CD14-positive monocyte (primary cell): Measurements from ENCODE around the gene SRPRB. TPM values are rescaled to one million over a fixed set of nuclear protein-coding genes. Genes with fewer than 3 reads are reported as not detected.
A peak's percentile ranks its signal among the peaks of the same experiment; 100 is the strongest.

Source experiments
- DNase-seq, 3 donors: peaks; one replicate each; pipeline ENCODE4 v3.0.0-alpha.2; 2011 to 2022
- H2AFZ ChIP-seq: 2 replicates; pipeline ENCODE4 v1.6.0; 2012; ENCODE audit warnings: mild to moderate bottlenecking, low read depth, low read length, inconsistent platforms; ENCODE audit not compliant: insufficient read depth, poor library complexity, severe bottlenecking
- H3K27ac ChIP-seq, 2 donors: 1 replicate in 1 of 2; 2 replicates in 1 of 2; pipeline ENCODE4 v1.5.1; 2012 to 2013; ENCODE audit warnings: low read length in 2 of 2, control low read depth in 1 of 2, inconsistent platforms in 1 of 2, low read depth in 1 of 2, mild to moderate bottlenecking in 1 of 2
- H3K27me3 ChIP-seq, 2 donors: one replicate each; pipeline versions ENCODE4 v1.6.0 to v1.6.1; 2011 to 2013; ENCODE audit warnings: low read length in 2 of 2; ENCODE audit not compliant: control insufficient read depth in 2 of 2, insufficient read depth in 2 of 2
- H3K36me3 ChIP-seq, 2 donors: replicated peaks in 1 of 2; 1 replicate in 1 of 2; 2 replicates in 1 of 2; pipeline versions ENCODE4 v1.5.1 to v1.6.1; 2012 to 2013; ENCODE audit warnings: low read length in 2 of 2, control low read depth in 1 of 2, inconsistent platforms in 1 of 2, mild to moderate bottlenecking in 1 of 2; ENCODE audit not compliant: insufficient read depth in 2 of 2, control insufficient read depth in 1 of 2
- H3K4me1 ChIP-seq, 2 donors: 1 replicate in 1 of 2; 2 replicates in 1 of 2; pipeline versions ENCODE4 v1.5.1 to v1.6.1; 2012 to 2013; ENCODE audit warnings: low read length in 2 of 2, control low read depth in 1 of 2, inconsistent platforms in 1 of 2, mild to moderate bottlenecking in 1 of 2, moderate library complexity in 1 of 2; ENCODE audit not compliant: insufficient read depth in 2 of 2, control insufficient read depth in 1 of 2
- H3K4me2 ChIP-seq: replicated peaks from 2 replicates; pipeline ENCODE3; 2012; ENCODE audit warnings: low read length, moderate library complexity, mild to moderate bottlenecking; ENCODE audit not compliant: poor library complexity, severe bottlenecking; ENCODE audit errors: extremely low read depth
- H3K4me3 ChIP-seq, 3 experiments: fragments of 200-600 bp in 1 of 3; sonication (generic) in 1 of 3; replicated peaks in 1 of 3; 1 replicate in 2 of 3; 2 replicates in 1 of 3; pipeline ENCODE4 v1.5.1; 2011 to 2013; ENCODE audit warnings: low read length in 3 of 3, mild to moderate bottlenecking in 3 of 3, control low read depth in 2 of 3, low read depth in 2 of 3, inconsistent platforms in 1 of 3, moderate library complexity in 1 of 3
- H3K79me2 ChIP-seq: 2 replicates; pipeline ENCODE4 v1.6.0; 2012; ENCODE audit warnings: mild to moderate bottlenecking, control low read depth, inconsistent platforms, low read length, moderate library complexity; ENCODE audit not compliant: insufficient read depth
- H3K9ac ChIP-seq: 2 replicates; pipeline ENCODE4 v1.6.0; 2017; ENCODE audit warnings: low read length, mild to moderate bottlenecking; ENCODE audit not compliant: insufficient read depth, poor library complexity, severe bottlenecking
- H3K9me3 ChIP-seq, 2 donors: replicated peaks in 1 of 2; 1 replicate in 1 of 2; 2 replicates in 1 of 2; pipeline versions ENCODE4 v1.5.1 to v1.6.1; 2012 to 2013; ENCODE audit warnings: low read length in 2 of 2, control low read depth in 1 of 2; ENCODE audit not compliant: control insufficient read depth in 1 of 2, insufficient read depth in 1 of 2
- H4K20me1 ChIP-seq: 2 replicates; pipeline ENCODE4 v1.6.0; 2012; ENCODE audit warnings: mild to moderate bottlenecking, low read length, control low read depth, moderate library complexity; ENCODE audit not compliant: insufficient read depth
- H3K27ac Mint-ChIP-seq, 7 donors: one replicate each; pipeline ENCODE4 v1.8.0; 2020; ENCODE audit warnings: mild to moderate bottlenecking in 7 of 7, mixed read lengths in 7 of 7, moderate library complexity in 6 of 7, inconsistent platforms in 2 of 7
- H3K27me3 Mint-ChIP-seq, 3 donors: one replicate each; pipeline ENCODE4 v1.8.0; 2021 to 2022; ENCODE audit warnings: low read depth in 3 of 3, mild to moderate bottlenecking in 3 of 3, mixed read lengths in 3 of 3, moderate library complexity in 3 of 3, inconsistent platforms in 1 of 3
- H3K36me3 Mint-ChIP-seq, 2 donors: one replicate each; pipeline ENCODE4 v1.8.0; 2020; ENCODE audit warnings: mixed read lengths in 2 of 2, inconsistent platforms in 1 of 2, mild to moderate bottlenecking in 1 of 2
- H3K4me1 Mint-ChIP-seq: one replicate; pipeline ENCODE4 v1.8.0; 2020; ENCODE audit warnings: mild to moderate bottlenecking, mixed read lengths
- H3K4me3 Mint-ChIP-seq, 2 donors: one replicate each; pipeline ENCODE4 v1.8.0; 2020; ENCODE audit warnings: mild to moderate bottlenecking in 2 of 2, mixed read lengths in 2 of 2, moderate library complexity in 1 of 2
- H3K9me3 Mint-ChIP-seq, 7 donors: one replicate each; pipeline ENCODE4 v1.8.0; 2020 to 2022; ENCODE audit warnings: mixed read lengths in 7 of 7, mild to moderate bottlenecking in 6 of 7, moderate library complexity in 6 of 7, inconsistent platforms in 2 of 7
- WGBS: methylation state at CpG from one replicate; pipeline ENCODE4 v1.1.5; 2013; ENCODE audit warnings: missing lambda C conversion rate; ENCODE audit not compliant: insufficient coverage; 5-methylcytosine and 5-hydroxymethylcytosine counted together
- intact Hi-C, 2 donors: fragments of 100-400 bp; cut with micrococcal nuclease; formaldehyde crosslinking; loops; one replicate each; pipeline versions ENCODE4 v1.15.0 to v1.15.1; 2023
- polyA plus RNA-seq, 3 donors: library from polyadenylated mRNA; depleted of rRNA in 1 of 3; unstranded in 2 of 3; stranded (reverse) in 1 of 3; fragments of 300-500 nt in 2 of 3; fragments of >200 nt in 1 of 3; fragmentation: Illumina TruSeq in 2 of 3; gene quantifications; 1 replicate in 2 of 3; 2 replicates in 1 of 3; pipeline ENCODE4 v1.2.3, GENCODE V29; 2012 to 2021
- TF ChIP-seq, protein P1 (sequence below): fragments of 200-600 bp; IDR thresholded peaks from one replicate; pipeline ENCODE4 v1.8.0; 2022; ENCODE audit warnings: antibody characterized with exemption, mild to moderate bottlenecking

The SRPRB gene
- polyA plus RNA-seq, 3 donors = 6.1 to 30.6 (median 29.9) TPM

DNA sequence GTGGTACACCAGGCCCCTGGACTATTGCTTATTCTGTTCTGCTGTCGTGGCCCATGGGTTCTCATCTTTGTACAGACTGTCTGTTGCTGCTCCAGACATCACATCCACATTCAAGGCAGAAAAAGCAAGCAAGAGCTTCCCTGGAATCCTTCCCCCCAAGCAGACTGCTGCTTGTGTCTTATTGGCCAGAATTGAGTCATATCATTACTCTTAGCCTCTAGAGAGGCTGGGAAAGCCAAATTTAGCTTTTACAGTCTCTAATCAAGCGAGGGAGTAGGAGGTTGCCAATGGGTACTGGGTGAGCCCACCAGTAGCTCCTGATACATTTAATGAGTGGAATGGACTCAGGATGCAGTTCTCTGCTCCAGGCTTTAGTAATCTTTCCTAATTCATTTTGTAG, 50.7 kb downstream of the SRPRB start:
- H3K27ac Mint-ChIP-seq = no peak overlapping the region
- no peaks in the 10 kb centered on the region for H3K36me3 ChIP-seq
- H2AFZ ChIP-seq = no peak overlapping the region
- intact Hi-C loops = no loop called here
- H3K4me3 Mint-ChIP-seq = no peak overlapping the region
- H3K4me1 Mint-ChIP-seq = peaks cover 7% of the 10 kb centered on the region
- no peaks in the 10 kb centered on the region for H4K20me1 ChIP-seq
- H3K9me3 Mint-ChIP-seq = peaks cover 0 to 4% (median 0%) of the 10 kb centered on the region in 7 donors
- TF ChIP-seq, protein P1, sequence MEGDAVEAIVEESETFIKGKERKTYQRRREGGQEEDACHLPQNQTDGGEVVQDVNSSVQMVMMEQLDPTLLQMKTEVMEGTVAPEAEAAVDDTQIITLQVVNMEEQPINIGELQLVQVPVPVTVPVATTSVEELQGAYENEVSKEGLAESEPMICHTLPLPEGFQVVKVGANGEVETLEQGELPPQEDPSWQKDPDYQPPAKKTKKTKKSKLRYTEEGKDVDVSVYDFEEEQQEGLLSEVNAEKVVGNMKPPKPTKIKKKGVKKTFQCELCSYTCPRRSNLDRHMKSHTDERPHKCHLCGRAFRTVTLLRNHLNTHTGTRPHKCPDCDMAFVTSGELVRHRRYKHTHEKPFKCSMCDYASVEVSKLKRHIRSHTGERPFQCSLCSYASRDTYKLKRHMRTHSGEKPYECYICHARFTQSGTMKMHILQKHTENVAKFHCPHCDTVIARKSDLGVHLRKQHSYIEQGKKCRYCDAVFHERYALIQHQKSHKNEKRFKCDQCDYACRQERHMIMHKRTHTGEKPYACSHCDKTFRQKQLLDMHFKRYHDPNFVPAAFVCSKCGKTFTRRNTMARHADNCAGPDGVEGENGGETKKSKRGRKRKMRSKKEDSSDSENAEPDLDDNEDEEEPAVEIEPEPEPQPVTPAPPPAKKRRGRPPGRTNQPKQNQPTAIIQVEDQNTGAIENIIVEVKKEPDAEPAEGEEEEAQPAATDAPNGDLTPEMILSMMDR = no peak
- H3K9me3 ChIP-seq = no peaks in the 10 kb centered on the region
- no peak overlapping the region for H3K4me2 ChIP-seq
- H3K4me3 ChIP-seq = no peak overlapping the region
- H3K27me3 ChIP-seq = no peaks in the 10 kb centered on the region
- H3K27me3 Mint-ChIP-seq = peaks cover 0 to 3% (median 1%) of the 10 kb centered on the region in 3 donors
- H3K9ac ChIP-seq = no peak overlapping the region
- H3K36me3 Mint-ChIP-seq = no peaks in the 10 kb centered on the region
- H3K27ac ChIP-seq = no peak overlapping the region
- H3K79me2 ChIP-seq = no peaks in the 10 kb centered on the region
- no peaks in the 10 kb centered on the region for H3K4me1 ChIP-seq
- DNase-seq = no peak
- no CpG with 5 or more reads among the region's 2 CpGs for WGBS

DNA sequence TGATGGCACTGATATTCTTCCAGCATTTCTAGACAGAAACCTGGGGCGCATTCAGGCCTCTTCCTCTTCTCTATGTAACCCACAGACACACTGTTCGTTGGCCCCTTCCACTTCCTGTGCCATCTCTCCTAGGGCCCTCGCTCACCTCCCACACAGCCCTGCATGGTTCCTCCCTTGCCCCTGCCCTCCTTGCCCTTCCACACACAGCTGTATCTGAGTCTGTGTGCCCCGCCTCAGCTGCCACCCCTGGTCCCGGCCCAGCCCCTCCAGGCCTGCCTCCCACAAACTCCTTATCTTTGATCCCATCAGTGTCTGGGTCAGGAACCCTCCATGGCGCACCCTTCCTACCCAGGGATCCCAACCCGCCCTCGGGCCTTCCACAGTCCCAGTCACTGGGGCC, 52.2 kb downstream of the SRPRB start:
- H3K9me3 Mint-ChIP-seq = peaks cover 0 to 4% (median 0%) of the 10 kb centered on the region in 7 donors

More for the DNA sequence above, 52.2 kb downstream of the SRPRB start:
- no peak for DNase-seq
- no peaks in the 10 kb centered on the region for H4K20me1 ChIP-seq
- H3K27ac ChIP-seq = no peak overlapping the region
- peak overlapping the region; percentile 41 for H2AFZ ChIP-seq
- no peaks in the 10 kb centered on the region for H3K9me3 ChIP-seq
- H3K36me3 ChIP-seq = no peaks in the 10 kb centered on the region
- no peak overlapping the region for H3K4me2 ChIP-seq
- intact Hi-C loops = no loop called here
- H3K79me2 ChIP-seq = no peaks in the 10 kb centered on the region
- WGBS = 28% methylated on average over 5 of the region's 8 CpGs
- Mint-ChIP-seq H3K4me1 (peaks cover 7% of the 10 kb centered on the region), H3K27ac (no peak overlapping the region), H3K27me3 (peaks cover 0 to 3% (median 1%) of the 10 kb centered on the region in 3 donors), H3K4me3 (no peak overlapping the region), H3K36me3 (no peaks in the 10 kb centered on the region)
- H3K4me1 ChIP-seq = no peaks in the 10 kb centered on the region
- TF ChIP-seq, protein P1 = no peak
- no peaks in the 10 kb centered on the region for H3K27me3 ChIP-seq
- H3K4me3 ChIP-seq = no peak overlapping the region
- H3K9ac ChIP-seq = no peak overlapping the region
